ENCODE data around the gene FAM98B. TPM values are rescaled to one million over a fixed set of nuclear protein-coding genes. Genes with fewer than 3 reads are reported as not detected.

The FAM98B gene
- total RNA-seq, 1 experiment from 2014 or later: 38.1 TPM

GRCh38 chr15:38482572-38482971 is 28.6 kb downstream of the FAM98B start:
- H3K36me3 Mint-ChIP-seq: peaks cover 23% of the 10 kb centered on the region
- ATAC-seq: no peak
- DNase-seq (ENCODE audit: low spot score): no peak
- H3K4me1 Mint-ChIP-seq: no peaks in the 10 kb centered on the region
- POLR2A ChIA-PET: no interaction called here
- TF ChIP-seq GRHL2 (CRISPR knock-in tag; IDR thresholded peaks at IDR 0.05; ENCODE audit: insufficient replicate concordance, severe bottlenecking): no peak
- no peak for TF ChIP-seq SMAD3 (CRISPR knock-in tag; IDR thresholded peaks at IDR 0.05; ENCODE audit: borderline replicate concordance)
- TF ChIP-seq E2F5 (CRISPR knock-in tag; IDR thresholded peaks at IDR 0.05): no peak
- TF ChIP-seq ZNF532 (CRISPR knock-in tag; IDR thresholded peaks at IDR 0.05; ENCODE audit: borderline replicate concordance): no peak
- no peak for TF ChIP-seq IRF1 (CRISPR knock-in tag; IDR thresholded peaks at IDR 0.05)
- TF ChIP-seq ESRRA (CRISPR knock-in tag; IDR thresholded peaks at IDR 0.05; ENCODE audit: borderline replicate concordance): no peak
- no peak for TF ChIP-seq ZNF396 (CRISPR knock-in tag; IDR thresholded peaks at IDR 0.05; ENCODE audit: borderline replicate concordance)
- no peak for TF ChIP-seq TCF7 (CRISPR knock-in tag; IDR thresholded peaks at IDR 0.05; ENCODE audit: low read depth)
- TF ChIP-seq USF2 (CRISPR knock-in tag; IDR thresholded peaks at IDR 0.05): no peak
- TF ChIP-seq STAT6 (CRISPR knock-in tag; conservative IDR thresholded peaks at IDR 0.05; ENCODE audit: low read depth): no peak
- TF ChIP-seq PRDM15 (CRISPR knock-in tag; IDR thresholded peaks at IDR 0.05): no peak
- TF ChIP-seq GABPB1 (CRISPR knock-in tag; IDR thresholded peaks at IDR 0.05): no peak
- no peak for TF ChIP-seq FOXK1 (CRISPR knock-in tag; IDR thresholded peaks at IDR 0.05)
- no peaks in the 10 kb centered on the region for H3K27me3 Mint-ChIP-seq (ENCODE audit: low read depth)
- H3K9me3 Mint-ChIP-seq: no peaks in the 10 kb centered on the region
- CTCF ChIA-PET: no interaction called here
- H3K27ac Mint-ChIP-seq: no peak overlapping the region
- H3K4me3 Mint-ChIP-seq: no peak overlapping the region
